Spinal cord (tissue), 10 donors: Measurements from ENCODE around the gene ZFYVE27. TPM values are rescaled to one million over a fixed set of nuclear protein-coding genes. Genes with fewer than 3 reads are reported as not detected.

Experiments
- DNase-seq, 6 donors: peaks; one replicate each; pipeline versions ENCODE4 v3.0.0 to v3.0.0-alpha.2; 2013 to 2015; ENCODE audit warnings: low spot score in 6 of 6, low read depth in 4 of 6
- H3K27ac ChIP-seq: one replicate; pipeline ENCODE4 v1.5.1; 2013; ENCODE audit warnings: low read depth, low read length, control low read depth
- H3K27me3 ChIP-seq: one replicate; pipeline ENCODE4 v1.6.1; 2013; ENCODE audit warnings: low read length; ENCODE audit not compliant: control insufficient read depth, insufficient read depth
- H3K36me3 ChIP-seq: one replicate; pipeline ENCODE4 v1.6.1; 2013; ENCODE audit warnings: low read length; ENCODE audit not compliant: control insufficient read depth, insufficient read depth
- H3K4me1 ChIP-seq: one replicate; pipeline ENCODE4 v1.6.1; 2013; ENCODE audit warnings: low read length; ENCODE audit not compliant: control insufficient read depth, insufficient read depth
- H3K4me3 ChIP-seq: one replicate; pipeline ENCODE4 v1.5.1; 2013; ENCODE audit warnings: low read depth, low read length, control low read depth
- H3K9me3 ChIP-seq: one replicate; pipeline ENCODE4 v1.6.1; 2013; ENCODE audit warnings: low read length; ENCODE audit not compliant: control insufficient read depth, insufficient read depth
- WGBS: methylation state at CpG from one replicate; pipeline ENCODE4 v1.1.5; 2013; ENCODE audit warnings: missing lambda C conversion rate; ENCODE audit not compliant: insufficient coverage; 5-methylcytosine and 5-hydroxymethylcytosine counted together
- polyA plus RNA-seq, 2 donors: library from polyadenylated mRNA; unstranded; fragments of 120-200 nt; gene quantifications; one replicate each; pipeline ENCODE4 v1.2.1, GENCODE V29; 2013; ENCODE audit not compliant: insufficient read length in 2 of 2
- total RNA-seq, 2 donors: library from RNA; depleted of rRNA in 1 of 2; stranded (reverse); fragments of 120-200 nt in 1 of 2; fragments of >200 nt in 1 of 2; gene quantifications; one replicate each; pipeline versions ENCODE4 v1.2.3 to v1.2.4, GENCODE V29; 2013 to 2014
- donor health status: healthy.

Gene ZFYVE27
- total and polyA plus RNA-seq, 4 donors = 28.9 to 56.0 (median 38.1) TPM

DNA sequence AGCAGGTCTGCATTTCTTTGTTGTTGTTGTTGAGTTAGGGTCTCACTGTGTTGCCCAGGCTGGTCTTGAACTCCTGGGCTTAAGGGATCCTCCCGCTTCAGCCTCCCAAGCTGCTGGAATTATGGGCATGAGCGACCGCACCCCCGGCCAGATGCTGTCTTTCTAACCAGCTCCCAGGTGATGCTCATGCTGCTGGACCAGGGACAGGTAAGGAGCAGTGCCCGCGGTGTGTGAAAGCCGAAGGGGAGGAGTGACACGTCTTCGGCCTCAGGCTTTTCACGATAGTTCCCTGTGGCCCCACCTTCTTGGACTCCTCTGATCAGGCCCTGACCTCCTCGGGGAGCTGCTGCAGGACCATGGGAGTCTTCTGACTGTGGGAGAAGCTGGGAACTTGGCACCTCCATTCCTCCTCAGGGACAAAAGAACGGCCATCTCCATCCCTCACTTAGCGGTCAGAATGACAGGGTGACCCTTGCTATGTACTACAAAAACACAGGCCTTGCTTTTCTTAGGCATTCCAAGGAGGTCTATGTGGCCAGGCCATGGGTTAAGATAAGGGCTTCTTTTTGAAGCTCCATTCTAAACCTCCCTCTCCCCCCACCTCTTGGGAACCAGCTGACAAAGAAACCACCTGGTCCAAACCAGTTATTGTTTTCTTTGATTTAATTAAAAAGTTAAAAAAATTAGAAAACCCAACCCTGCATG is 29.3 kb downstream of the ZFYVE27 start:
- Histone ChIP-seq H3K36me3 (peaks cover 29% of the 10 kb centered on the region), H3K4me3 (no peak overlapping the region), H3K9me3 (no peaks in the 10 kb centered on the region), H3K4me1 (peaks cover 43% of the 10 kb centered on the region), H3K27me3 (peaks cover 12% of the 10 kb centered on the region), H3K27ac (no peak overlapping the region)
- 92% methylated on average over 11 of the region's 13 CpGs for WGBS
- no peak for DNase-seq

GRCh38 chr10:97766996-97767924 is 30.3 kb downstream of the ZFYVE27 start:
- Histone ChIP-seq H3K36me3 (peaks cover 20% of the 10 kb centered on the region), H3K27me3 (peaks cover 18% of the 10 kb centered on the region), H3K4me1 (peaks cover 40% of the 10 kb centered on the region), H3K9me3 (no peaks in the 10 kb centered on the region), H3K4me3 (no peak overlapping the region), H3K27ac (no peak overlapping the region)
- no peak for DNase-seq
- WGBS = 91% methylated on average over 18 of the region's 22 CpGs

GRCh38 chr10:97768322-97769315 is 31.7 kb downstream of the ZFYVE27 start:
- no peak overlapping the region for H3K4me3 ChIP-seq
- WGBS = 67% methylated on average over 6 of the region's 9 CpGs
- peaks cover 32% of the 10 kb centered on the region for H3K27me3 ChIP-seq
- DNase-seq = no peak
- no peaks in the 10 kb centered on the region for H3K9me3 ChIP-seq
- peaks cover 27% of the 10 kb centered on the region for H3K4me1 ChIP-seq
- H3K27ac ChIP-seq = no peak overlapping the region
- H3K36me3 ChIP-seq = peaks cover 20% of the 10 kb centered on the region

- H3K4me1 ChIP-seq = peaks cover 16% of the 10 kb centered on the region
- H3K4me3 ChIP-seq = no peak overlapping the region
- 82% methylated on average over 4 of the region's 5 CpGs for WGBS
- no peak overlapping the region for H3K27ac ChIP-seq
- no peak for DNase-seq
- peaks cover 15% of the 10 kb centered on the region for H3K36me3 ChIP-seq
- no peaks in the 10 kb centered on the region for H3K9me3 ChIP-seq
- peaks cover 35% of the 10 kb centered on the region for H3K27me3 ChIP-seq
Observed at GRCh38 chr10:97770255-97770654, 33.3 kb downstream of the ZFYVE27 start.

DNA sequence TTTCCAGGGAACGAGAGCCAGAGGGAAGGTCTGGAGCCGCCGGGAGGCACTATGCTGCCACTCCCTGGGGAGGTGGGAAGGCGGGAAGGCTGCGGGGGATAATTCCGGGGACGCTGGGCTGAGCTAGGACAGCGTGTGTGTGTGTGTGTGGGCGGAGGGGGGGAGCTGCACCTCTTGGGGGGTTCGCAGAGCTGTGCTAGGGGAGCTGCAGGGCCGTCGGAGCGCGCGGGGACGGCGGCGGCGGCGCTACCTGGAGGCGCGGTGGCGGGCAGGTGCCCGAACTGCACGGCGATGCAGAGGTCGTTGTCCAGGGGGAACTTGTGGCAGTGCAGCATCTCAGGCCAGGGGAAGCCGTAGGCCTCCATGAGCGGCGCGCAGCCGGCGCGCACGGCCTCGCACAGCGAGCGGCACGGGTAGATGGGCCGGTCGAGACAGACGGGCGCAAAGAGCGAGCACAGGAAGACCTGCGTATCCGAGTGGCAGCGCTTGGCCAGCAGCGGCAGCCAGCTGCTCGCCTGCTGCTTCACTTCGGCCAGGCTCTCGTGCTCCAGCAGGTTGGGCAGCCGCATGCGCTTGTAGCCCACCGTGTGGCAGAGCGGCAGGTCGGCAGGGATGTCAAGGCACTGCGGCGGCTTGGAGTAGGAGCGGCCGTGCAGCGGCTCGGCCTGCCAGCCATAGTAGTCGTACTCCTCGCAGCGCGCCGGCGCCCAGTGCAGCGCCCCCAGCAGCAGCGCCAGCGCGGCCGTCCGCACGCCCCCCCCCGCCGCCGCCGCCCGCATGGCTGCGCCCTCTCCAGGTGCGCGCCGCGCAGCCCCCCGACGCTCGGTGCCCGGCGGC is 34.3 kb downstream of the ZFYVE27 start:
- DNase-seq = peak in 2 of 6 donors; percentile 41 to 83
- peak overlapping the region; percentile 33 for H3K4me3 ChIP-seq
- peaks cover 35% of the 10 kb centered on the region for H3K27me3 ChIP-seq
- no peaks in the 10 kb centered on the region for H3K9me3 ChIP-seq
- H3K36me3 ChIP-seq = peaks cover 14% of the 10 kb centered on the region
- H3K27ac ChIP-seq = no peak overlapping the region
- WGBS = under 1% methylated on average over 89 of the region's 90 CpGs
- peaks cover 14% of the 10 kb centered on the region for H3K4me1 ChIP-seq

GRCh38 chr10:97771913-97772823 is 35.2 kb downstream of the ZFYVE27 start, which contains the start of gene SFRP5:
SFRP5 (minus strand) TSS chr10:97771999; CDS start chr10:97771833, 166 bp downstream.
- no peak within 1 kb of the TSS for H3K27ac ChIP-seq
- WGBS = 7% methylated on average over 42 of the region's 44 CpGs
- peaks cover 35% of the 10 kb centered on the region for H3K27me3 ChIP-seq
- peaks cover 13% of the 10 kb centered on the region for H3K36me3 ChIP-seq
- peaks cover 14% of the 10 kb centered on the region for H3K4me1 ChIP-seq
- no peaks in the 10 kb centered on the region for H3K9me3 ChIP-seq
- peak within 1 kb of the TSS; percentile 33 for H3K4me3 ChIP-seq
- peak in 1 of 6 donors; percentile 57 for DNase-seq

DNA sequence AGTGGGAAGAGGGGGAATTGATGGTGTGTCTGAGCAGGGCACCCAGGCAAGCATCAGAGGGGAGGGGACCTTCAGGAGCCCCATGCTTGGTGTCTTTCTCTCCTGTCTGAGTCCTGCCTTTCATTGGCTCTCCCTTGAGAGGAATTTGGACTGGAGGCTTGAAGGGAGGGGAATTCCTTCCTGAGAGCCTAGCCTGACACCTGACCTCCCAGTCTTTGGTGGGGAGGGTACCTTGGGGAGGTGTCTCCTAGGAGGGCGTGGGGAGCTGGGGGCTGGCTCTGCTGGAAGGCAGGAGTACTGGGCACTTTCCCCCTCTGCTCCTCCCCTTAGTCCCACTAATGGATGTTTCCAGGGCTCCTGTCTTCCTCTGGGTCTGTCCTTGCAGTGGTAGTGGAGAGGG is 36.2 kb downstream of the ZFYVE27 start:
- Histone ChIP-seq H3K27me3 (peaks cover 35% of the 10 kb centered on the region), H3K4me1 (peaks cover 15% of the 10 kb centered on the region), H3K27ac (no peak overlapping the region), H3K4me3 (no peak overlapping the region), H3K36me3 (peaks cover 6% of the 10 kb centered on the region), H3K9me3 (no peaks in the 10 kb centered on the region)
- no CpG with 5 or more reads among the region's 1 CpG for WGBS
- DNase-seq = no peak

DNA sequence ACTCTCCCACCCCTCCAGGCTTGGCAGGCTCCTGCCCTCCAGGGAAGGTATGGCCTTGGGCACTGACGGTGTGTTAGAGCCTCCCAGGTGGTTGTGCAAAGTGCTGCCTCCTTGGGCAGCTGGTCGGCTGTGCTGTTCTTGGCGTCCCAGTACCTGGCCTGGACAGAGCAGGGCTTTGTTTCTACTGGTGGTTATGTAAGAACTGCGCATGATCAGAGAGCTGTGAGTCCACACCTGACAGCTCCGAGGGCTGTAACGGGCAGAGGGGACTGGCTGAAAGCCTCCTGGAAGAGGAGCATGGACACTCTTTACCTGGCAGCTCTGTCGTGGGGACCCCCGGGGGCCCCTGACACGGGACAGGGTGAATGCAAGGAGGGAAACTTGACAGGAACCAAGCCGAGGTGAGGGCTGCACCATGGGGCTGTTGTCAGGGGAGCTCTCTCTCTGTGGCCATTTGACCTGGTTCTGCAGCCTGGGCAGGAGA is 37.9 kb downstream of the ZFYVE27 start:
- no peaks in the 10 kb centered on the region for H3K36me3 ChIP-seq
- no peaks in the 10 kb centered on the region for H3K9me3 ChIP-seq
- no peak for DNase-seq
- peaks cover 20% of the 10 kb centered on the region for H3K4me1 ChIP-seq
- no peak overlapping the region for H3K27ac ChIP-seq
- 67% methylated on average over 10 of the region's 10 CpGs for WGBS
- no peak overlapping the region for H3K4me3 ChIP-seq
- peaks cover 35% of the 10 kb centered on the region for H3K27me3 ChIP-seq
